Ascending aorta (tissue), 2 donors: Measurements from ENCODE around the gene TANC1. TPM values are rescaled to one million over a fixed set of nuclear protein-coding genes. Genes with fewer than 3 reads are reported as not detected.

ENCODE experiments used
- DNase-seq, 2 donors: peaks; one replicate each; pipeline ENCODE4 v3.0.0-alpha.2; 2019; ENCODE audit warnings: low spot score in 2 of 2
- H3K27ac ChIP-seq, 2 donors: fragments of 200-600 bp; sonication (generic); one replicate each; pipeline ENCODE4 v1.5.1; 2016 to 2017; ENCODE audit warnings: mild to moderate bottlenecking in 1 of 2
- H3K27me3 ChIP-seq: fragments of 200-600 bp; sonication (generic); one replicate; pipeline ENCODE4 v1.5.1; 2017
- H3K36me3 ChIP-seq, 2 donors: fragments of 200-600 bp; sonication (generic); one replicate each; pipeline ENCODE4 v1.5.1; 2016
- H3K4me1 ChIP-seq, 2 donors: fragments of 200-600 bp; sonication (generic); one replicate each; pipeline ENCODE4 v1.5.1; 2016 to 2017; ENCODE audit warnings: mild to moderate bottlenecking in 1 of 2
- H3K4me3 ChIP-seq, 2 donors: fragments of 200-600 bp; sonication (generic); one replicate each; pipeline ENCODE4 v1.5.1; 2016 to 2017; ENCODE audit warnings: mild to moderate bottlenecking in 1 of 2
- H3K9me3 ChIP-seq, 2 donors: fragments of 200-600 bp; sonication (generic); one replicate each; pipeline ENCODE4 v1.5.1; 2016
- CTCF ChIP-seq, 3 experiments: fragments of 200-600 bp in 2 of 3; fragments of 450-650 bp in 1 of 3; sonication (generic) in 2 of 3; IDR thresholded peaks; one replicate each; pipeline ENCODE4 v1.5.1; 2016 to 2019; ENCODE audit warnings: antibody characterized with exemption in 3 of 3, mild to moderate bottlenecking in 1 of 3, moderate library complexity in 1 of 3
- intact Hi-C: fragments of 100-400 bp; cut with DNase I; formaldehyde crosslinking; loops from one replicate; pipeline ENCODE4 v1.15.1; 2023
- total RNA-seq: library from RNA; depleted of rRNA; stranded (reverse); fragments of >200 nt; gene quantifications from one replicate; pipeline ENCODE4 v1.1.0, GENCODE V29; 2016

Gene TANC1
- total RNA-seq, 1 donor from 2014 or later: 45.4 TPM

DNA sequence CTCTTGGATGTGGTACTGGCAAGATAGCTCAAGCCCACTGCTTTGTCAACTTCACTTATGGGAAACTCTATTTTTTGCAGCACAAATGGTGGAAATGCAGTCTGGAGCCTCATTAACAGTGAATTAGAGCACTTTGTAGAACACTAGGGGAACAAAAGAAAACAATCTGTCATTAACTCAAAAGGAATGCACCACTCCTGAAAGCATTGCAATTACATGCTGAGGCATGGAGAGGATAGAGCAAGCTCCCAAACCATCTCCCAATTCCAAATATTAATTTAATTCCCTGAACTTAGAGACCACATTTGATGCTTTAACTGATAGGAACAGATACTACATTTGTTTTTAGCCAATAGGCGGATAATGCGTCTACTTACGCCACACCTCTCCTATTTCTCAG, 32.8 kb upstream of the TANC1 start:
- intact Hi-C loops: no loop called here
- Histone ChIP-seq H3K27me3 (no peaks in the 10 kb centered on the region), H3K4me1 (no peaks in the 10 kb centered on the region), H3K9me3 (no peaks in the 10 kb centered on the region), H3K36me3 (no peaks in the 10 kb centered on the region), H3K27ac (no peak overlapping the region), H3K4me3 (no peak overlapping the region)
- DNase-seq: no peak
- TF ChIP-seq CTCF (IDR thresholded peaks at IDR 0.05): no peak

DNA sequence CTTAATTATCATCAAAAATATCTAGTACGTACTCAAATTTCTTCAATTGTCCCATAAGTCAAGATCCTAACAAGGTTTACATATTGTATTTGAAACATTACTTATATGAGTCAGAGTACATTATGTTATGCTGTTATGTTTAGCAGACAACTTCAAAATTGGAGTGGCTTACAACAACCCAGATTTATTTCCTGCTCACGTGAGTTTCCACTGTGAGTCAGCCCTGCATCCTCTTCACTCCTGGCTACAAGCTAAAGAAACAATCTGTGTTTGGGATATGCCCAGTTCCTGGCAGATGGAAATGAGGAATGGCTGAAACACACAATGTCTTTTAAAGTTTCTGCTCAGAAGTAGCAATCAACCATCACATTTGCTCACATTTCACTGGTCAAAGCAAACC, 31.5 kb upstream of the TANC1 start:
- H3K9me3 ChIP-seq: no peaks in the 10 kb centered on the region
- no peak for DNase-seq
- H3K4me1 ChIP-seq: no peaks in the 10 kb centered on the region
- H3K27me3 ChIP-seq: no peaks in the 10 kb centered on the region
- no peak for TF ChIP-seq CTCF (IDR thresholded peaks at IDR 0.05)
- no peak overlapping the region for H3K4me3 ChIP-seq
- H3K36me3 ChIP-seq: no peaks in the 10 kb centered on the region
- intact Hi-C loops: no loop called here
- H3K27ac ChIP-seq: no peak overlapping the region

DNA sequence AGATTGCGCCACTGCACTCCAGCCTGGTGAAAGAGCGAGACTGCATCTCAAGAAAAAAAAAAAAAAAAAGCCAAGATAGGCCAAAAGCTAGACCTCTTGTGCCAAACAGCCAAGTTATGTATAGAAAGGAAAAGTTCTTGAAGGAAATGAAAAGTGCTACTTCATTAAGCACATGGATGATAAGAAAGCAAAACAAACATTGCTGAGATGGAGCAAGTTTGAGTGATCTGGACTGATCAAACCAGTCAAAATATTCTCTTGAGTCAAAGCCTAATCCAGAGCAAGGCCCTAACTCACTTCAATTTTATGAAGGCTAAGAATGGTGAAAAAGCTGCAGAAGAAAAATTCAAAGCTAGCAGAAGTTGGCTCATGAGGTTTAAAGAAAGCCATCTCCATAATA, 28.1 kb upstream of the TANC1 start:
- Histone ChIP-seq H3K9me3 (no peaks in the 10 kb centered on the region), H3K27me3 (no peaks in the 10 kb centered on the region), H3K4me1 (no peaks in the 10 kb centered on the region), H3K27ac (no peak overlapping the region), H3K4me3 (no peak overlapping the region), H3K36me3 (no peaks in the 10 kb centered on the region)
- DNase-seq: no peak
- intact Hi-C loops: no loop called here
- TF ChIP-seq CTCF (IDR thresholded peaks at IDR 0.05): no peak

DNA sequence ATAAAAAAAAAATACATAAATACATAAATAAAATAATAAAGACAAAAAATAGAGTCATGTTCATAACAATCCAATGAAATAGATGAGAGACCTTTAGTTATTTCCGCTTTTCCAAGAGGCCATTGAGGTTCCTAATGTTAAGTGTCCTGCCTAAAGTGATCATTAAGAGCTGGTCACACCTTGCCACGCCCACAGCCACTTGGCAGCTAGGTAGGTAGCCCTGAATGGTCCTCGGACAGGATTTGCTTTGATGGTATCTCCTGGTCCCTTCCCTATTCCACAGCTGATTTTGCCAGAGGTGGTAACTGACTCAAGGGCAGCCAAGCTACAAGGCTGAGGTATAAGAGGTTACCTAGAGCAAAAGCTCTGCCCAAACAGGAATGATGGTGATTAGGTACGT, 24.5 kb upstream of the TANC1 start:
- TF ChIP-seq CTCF (IDR thresholded peaks at IDR 0.05): no peak

GRCh38 chr2:158948964-158949699, 19.3 kb upstream of the TANC1 start:
- no peak overlapping the region for H3K27ac ChIP-seq
- no peak for DNase-seq
- intact Hi-C loops: no loop called here

More for the DNA sequence above, 24.5 kb upstream of the TANC1 start:
- H3K4me3 ChIP-seq: no peak overlapping the region
- no peak for DNase-seq
- no peak overlapping the region for H3K27ac ChIP-seq
- no peaks in the 10 kb centered on the region for H3K9me3 ChIP-seq
- H3K27me3 ChIP-seq: no peaks in the 10 kb centered on the region
- H3K36me3 ChIP-seq: no peaks in the 10 kb centered on the region
- intact Hi-C loops: no loop called here
- no peaks in the 10 kb centered on the region for H3K4me1 ChIP-seq

More at GRCh38 chr2:158948964-158949699, 19.3 kb upstream of the TANC1 start:
- H3K27me3 ChIP-seq: no peaks in the 10 kb centered on the region
- H3K4me1 ChIP-seq: peaks cover 0 to 11% of the 10 kb centered on the region in 2 donors
- H3K4me3 ChIP-seq: no peak overlapping the region
- TF ChIP-seq CTCF (IDR thresholded peaks at IDR 0.05): no peak
- H3K9me3 ChIP-seq: no peaks in the 10 kb centered on the region
- H3K36me3 ChIP-seq: no peaks in the 10 kb centered on the region
